Stimulated activated CD8-positive, alpha-beta memory T cell treated with anti-CD3 and anti-CD28 coated beads, Interleukin-4, amount 100 ng/mL, for 1 hour (primary cell): ENCODE results near the gene NEB.

Source experiments
- DNase-seq, 2 donors: peaks; one replicate each; pipeline ENCODE4 v3.0.0-alpha.2; 2020; ENCODE audit warnings: low read depth in 2 of 2, low spot score in 1 of 2

Gene NEB

DNA sequence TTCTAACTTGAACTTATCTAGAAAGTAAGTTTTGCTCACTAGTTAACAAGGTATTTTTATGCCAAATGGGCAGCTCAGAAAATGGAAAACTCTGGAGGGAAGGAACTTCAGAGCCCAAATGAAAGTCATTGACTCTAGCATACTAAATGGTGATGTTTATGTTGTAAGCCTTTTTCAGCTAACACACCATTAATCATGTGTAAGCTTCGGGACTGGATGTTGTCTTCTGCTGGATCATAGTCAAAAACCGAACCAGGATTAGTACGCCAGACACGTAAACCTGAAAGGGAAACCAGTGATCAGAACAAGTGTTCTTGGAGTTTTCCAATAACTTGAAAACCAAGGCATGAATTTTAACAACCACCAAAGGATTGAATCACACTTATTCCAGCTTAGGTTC is 242.8 kb downstream of the NEB start:
- DNase-seq = no peak

DNA sequence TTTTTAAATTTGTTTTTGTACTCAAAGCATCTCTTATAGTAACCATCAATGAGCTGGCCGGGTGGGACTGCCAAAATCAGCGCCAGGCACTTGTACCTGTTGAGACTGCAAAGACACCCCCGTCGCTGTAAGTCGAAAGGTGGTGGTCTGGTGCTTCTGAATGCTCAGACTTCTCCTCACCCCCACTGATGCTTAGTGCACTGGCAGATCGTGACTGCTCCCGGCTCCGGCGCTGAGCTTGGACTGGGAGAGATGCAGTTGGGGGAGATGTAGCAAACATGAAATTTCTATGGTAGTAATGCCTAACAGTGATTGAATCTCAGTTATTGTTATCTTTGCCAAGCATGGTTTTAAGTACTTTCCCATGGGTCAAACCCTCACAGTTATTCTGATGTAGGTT is 244.0 kb downstream of the NEB start:
- no peak for DNase-seq

DNA sequence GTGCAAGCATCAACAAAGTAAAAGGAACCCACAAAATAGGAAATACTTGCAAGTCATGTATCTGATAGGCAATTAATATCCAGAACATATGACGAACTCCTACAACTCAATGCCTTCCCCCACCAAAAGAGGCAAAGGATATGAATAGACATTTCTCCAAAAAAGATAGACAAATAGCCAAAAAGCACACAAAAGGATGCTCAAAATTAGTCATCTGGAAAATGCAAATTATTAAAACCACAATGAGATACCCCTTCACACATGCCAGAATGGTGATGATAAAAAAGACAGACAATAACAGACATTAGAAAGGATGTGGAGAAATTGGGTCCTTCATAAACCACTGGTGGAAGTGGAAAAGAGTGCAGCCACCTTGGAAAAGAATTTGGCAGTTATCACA is 248.2 kb downstream of the NEB start:
- no peak for DNase-seq

DNA sequence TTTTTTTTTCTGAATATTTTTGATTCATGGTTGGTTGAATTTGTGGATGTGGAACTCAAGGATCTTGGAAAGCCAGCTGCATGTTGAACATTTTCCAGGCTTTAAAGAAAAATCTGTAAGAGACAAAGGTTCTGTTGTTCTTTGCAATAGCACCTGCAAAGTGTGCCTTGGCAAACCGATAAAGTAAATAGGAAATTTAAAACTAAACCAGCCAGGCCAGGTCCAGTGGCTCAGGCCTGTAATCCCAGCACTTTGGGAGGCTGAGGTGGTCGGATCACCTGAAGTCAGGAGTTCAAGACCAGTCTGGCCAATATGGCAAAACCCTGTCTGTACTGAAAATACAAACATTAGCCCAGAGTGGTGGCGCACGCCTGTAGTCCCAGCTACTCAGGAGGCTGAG is 250.2 kb downstream of the NEB start:
- no peak for DNase-seq

DNA sequence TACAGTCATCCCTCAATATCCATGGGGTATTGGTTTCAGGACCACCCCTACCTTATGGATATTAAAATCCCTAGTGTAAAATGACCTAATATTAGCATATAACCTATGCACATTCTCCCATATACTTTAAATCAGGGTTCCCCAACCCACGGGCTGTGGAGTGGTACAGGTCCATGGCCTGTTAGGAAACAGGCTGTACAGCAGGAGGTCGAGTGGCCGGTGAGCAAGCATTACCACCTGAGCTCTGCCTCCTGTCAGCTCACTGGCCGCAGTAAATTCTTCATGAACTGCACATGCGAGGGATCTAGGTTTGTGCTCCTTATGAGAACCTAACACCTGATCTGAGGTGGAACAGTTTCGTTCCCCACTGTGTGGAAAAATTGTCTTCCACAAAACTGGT is 250.7 kb downstream of the NEB start:
- no peak for DNase-seq

DNA sequence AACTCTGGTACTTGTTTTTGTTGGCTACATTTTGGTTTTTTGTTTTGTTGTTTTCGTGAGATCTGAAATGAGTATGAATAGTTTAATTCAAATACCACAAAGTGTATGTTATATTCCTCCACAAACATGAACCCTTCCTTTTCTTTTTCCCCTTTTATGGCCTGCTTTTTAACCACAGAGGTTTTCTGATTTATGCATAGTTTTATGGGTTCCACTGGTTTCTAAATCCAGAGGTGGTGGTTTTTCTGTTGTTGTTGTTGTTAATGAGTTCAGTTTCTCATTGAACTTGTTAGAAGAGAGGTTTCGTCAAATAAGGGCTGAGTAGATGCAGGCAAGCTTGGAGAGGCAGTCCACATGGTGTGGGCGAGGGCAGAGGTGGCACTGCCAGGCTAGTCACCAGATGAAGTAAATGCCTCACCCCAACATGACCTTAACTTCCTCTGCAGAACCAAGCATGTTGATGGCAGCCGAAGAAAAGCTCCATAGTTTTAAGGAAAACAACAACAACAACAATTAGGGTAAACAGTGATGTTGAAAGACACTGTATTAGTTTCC is 252.0 kb downstream of the NEB start:
- no peak for DNase-seq

DNA sequence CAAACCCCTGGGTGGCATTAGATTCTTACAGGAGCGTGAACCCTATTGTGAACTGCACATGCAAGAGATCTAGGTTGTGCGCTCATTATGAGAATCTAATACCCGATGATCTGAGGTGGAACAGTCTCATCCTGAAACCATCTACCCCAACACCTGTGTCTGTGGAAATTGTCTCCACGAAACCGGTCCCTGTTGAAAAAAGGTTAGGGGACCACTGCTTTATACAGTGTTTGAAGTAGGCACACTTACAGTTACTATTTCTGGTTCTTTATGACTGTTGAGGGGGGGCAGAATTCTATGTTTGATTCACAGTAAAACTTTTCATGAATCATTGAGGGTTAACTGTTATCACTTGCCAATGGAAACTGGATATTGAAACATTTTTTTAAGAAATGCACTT is 252.5 kb downstream of the NEB start:
- DNase-seq = no peak

DNA sequence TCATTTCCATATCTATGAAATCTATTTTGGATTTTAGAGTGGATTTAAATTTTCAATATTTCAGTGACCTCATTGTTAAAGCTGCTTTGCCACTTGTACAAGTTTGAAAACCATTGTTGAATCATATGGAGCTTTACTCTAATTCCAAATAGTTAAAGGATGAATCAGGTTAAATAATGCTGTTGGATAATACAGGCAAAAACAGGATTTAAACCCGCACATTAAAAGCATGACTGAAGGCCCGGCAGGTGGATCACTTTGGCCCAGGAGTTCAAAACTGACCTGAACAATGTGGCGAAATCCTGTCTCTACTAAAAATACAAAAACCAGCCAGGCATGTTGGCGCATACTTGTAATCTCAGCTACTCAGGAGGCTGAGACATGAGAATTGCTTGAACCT is 256.3 kb downstream of the NEB start:
- DNase-seq = no peak

DNA sequence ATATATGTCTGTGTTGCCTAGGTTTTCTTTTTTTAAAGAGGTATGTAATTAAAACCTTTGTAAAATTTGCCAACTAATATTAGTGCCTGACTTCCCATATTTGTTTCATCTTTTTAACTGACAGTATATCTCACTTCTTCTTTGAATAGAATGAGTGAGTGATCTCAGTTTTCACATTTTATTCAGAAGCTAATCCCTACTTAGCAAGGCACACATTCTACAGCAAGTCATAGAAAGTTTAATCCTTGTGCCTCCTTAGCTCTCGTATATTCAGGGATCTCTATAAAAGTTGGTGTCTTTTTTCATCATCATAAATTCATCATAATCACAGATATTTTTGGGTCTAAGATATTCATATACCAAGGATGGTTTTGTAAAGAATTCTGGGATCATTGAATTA is 258.0 kb downstream of the NEB start:
- no peak for DNase-seq

DNA sequence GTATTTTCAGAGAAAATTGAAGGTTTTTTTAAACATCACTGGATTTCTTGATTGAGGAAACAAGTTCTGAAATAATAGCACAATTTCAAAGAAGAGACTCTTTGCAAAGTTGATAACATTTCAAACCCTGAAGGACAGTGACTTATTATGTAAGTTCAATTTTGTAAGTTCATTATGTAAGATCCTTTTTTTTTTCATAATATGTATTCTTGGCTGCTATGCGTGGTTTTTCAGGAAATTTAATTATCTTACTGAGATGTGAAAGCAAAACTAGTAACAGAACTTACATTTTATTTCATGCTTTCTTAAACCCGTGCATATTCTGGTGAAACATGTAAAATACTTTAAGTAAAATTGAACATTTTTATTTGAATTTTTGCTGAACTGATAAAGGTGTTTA is 259.2 kb downstream of the NEB start:
- no peak for DNase-seq

DNA sequence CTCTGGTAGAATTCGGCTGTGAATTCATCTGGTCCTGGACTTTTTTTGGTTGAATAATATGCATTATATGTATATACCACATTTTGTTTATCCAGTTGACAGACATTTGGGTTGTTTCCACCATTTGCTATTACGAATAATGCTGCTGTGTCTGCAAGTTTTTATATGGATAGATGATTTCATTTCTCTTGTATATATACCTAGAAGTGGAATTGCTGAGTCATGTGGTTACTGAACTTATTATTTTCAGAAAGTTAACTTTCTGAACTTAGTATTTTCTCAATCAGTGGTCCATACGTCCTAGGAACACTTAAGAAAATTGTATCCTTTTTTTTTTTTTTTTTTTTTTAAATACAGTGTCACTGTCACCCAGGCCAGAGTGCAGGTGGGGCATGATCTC is 261.3 kb downstream of the NEB start:
- no peak for DNase-seq

DNA sequence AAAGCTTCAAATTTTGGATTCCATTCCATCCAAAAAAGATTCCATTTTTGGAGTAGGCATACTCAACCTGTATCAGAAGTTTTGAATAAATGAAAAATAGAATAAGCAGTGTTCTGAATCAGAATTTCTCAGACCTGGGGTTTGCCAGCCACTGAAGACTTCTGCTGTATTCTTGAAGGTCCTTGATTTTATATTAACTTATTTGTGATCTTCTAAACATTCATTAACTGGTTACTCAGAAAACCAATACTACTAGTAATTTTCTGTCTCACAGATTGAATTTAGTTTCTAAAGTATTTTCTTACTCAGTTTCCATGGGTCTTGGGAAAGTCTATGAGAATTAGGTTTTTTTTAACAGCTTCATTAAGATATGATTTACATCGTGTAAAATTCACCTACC is 263.7 kb downstream of the NEB start:
- DNase-seq = no peak

DNA sequence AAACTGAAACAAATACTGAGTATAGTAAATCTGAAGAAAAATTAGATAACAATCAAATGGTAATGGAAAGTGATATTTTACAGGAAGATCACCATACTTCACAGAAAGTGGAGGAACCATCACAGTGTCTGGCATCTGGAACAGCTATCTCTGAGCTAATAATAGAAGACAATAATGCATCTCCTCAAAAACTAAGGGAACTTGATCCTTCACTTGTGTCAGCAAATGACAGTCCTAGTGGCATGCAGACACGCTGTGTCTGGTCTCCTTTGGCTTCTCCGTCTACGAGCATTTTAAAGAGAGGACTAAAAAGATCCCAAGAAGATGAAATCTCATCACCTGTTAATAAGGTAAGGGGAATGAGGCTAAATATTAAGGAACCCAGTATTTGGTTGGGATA is 268.5 kb downstream of the NEB start:
- no peak for DNase-seq

DNA sequence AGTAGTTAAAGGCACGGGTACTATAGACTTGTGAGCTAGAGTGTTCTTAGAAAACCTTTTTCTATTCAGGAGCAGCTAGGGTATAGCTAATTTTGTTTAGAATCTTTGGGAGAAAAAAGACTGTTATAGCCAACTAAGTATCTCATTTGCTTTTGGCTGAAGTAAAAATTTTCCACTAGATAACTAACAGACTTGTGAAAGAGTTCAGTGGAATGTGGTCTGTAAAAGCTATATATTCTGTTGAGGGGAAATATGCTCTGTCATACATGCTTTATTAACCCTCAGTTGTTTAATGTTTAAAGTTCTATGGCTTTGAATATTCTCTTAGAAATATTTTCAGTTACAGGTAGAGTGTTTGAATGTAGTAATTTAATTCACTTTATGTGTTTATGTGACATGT is 274.9 kb downstream of the NEB start:
- no peak for DNase-seq

DNA sequence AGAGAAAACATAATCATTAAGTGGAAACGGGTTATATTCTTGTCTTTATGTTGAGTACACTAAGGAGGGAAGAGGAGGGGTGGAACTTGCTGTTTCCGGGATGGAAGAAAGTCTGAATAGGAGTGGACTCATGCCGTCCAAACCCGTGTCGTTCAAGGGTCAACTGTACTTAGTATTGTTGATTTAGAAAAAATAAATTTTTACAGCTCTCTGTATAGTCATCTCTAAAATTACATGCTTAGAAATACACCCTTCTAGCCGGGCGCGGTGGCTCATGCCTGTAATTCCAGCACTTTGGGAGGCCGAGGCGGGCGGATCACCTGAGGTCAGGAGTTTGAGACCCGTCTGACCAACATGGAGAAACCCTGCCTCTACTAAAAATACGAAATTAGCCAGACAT is 295.1 kb downstream of the NEB start:
- DNase-seq = no peak

DNA sequence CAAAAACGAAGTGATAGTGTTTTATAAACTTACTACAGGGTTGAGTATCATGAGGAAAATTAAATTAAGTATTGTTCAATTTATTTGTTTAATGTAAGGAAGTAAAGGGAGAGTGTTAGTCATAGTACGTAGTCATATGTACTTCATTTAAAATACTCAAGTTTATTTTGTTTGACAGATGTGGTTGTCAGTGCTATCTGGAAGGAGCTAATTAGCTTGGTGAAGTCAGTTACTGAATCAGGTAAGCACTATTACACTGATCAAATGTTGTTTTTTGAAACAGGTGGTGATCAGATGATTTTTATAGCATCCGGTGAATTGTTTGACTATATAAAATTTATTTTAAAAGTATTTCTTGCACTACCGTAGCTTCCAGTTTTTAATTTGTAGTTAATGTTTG is 295.8 kb downstream of the NEB start:
- no peak for DNase-seq

DNA sequence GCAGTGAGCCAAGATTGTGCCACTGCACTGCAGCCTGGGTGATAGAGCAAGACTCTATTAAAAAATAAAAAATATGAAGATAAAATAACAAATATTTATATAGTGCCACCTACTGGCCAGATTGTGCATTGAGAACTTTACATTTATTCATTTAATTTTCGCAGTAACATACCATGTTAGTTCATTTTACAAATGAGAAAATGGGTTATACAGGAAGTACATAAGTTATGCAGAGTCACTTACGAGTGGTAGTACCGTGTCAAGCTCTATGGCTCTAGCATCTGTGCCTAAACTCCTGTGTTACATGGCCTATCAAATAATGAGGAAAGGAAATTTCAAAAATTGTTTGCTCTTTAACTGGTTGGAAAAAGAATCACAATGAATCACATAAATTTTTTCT is 296.6 kb downstream of the NEB start:
- no peak for DNase-seq
